Measurements from ENCODE around the gene PRG3.

Gene PRG3

GRCh38 chr11:57380975-57381374, at the start of gene PRG3:
Gene PRG3 (minus strand): TSS chr11:57381150. CDS start chr11:57380708, 442 bp downstream.
- no peak for DNase-seq

- no peak for DNase-seq
These were observed 49.0 kb upstream of the PRG3 start for GRCh38 chr11:57429946-57430345.

GRCh38 chr11:57428643-57429042, 47.7 kb upstream of the PRG3 start:
- no peak for DNase-seq

GRCh38 chr11:57427727-57428082, 46.8 kb upstream of the PRG3 start:
- no peak for DNase-seq

GRCh38 chr11:57426929-57427726, 46.2 kb upstream of the PRG3 start, which contains the start of gene SLC43A3:
Gene SLC43A3 (minus strand): TSS chr11:57427121. CDS start chr11:57426172, 949 bp downstream.
- peak; percentile 70 for DNase-seq

- DNase-seq: no peak
These were observed 45.5 kb upstream of the PRG3 start for GRCh38 chr11:57426439-57426928.

GRCh38 chr11:57425565-57426438, 44.9 kb upstream of the PRG3 start:
- no peak for DNase-seq

GRCh38 chr11:57424792-57425564, 44.0 kb upstream of the PRG3 start:
- DNase-seq: peak; percentile 87

GRCh38 chr11:57424137-57424791, 43.3 kb upstream of the PRG3 start:
- DNase-seq: no peak

GRCh38 chr11:57422669-57423068, 41.7 kb upstream of the PRG3 start:
- no peak for DNase-seq

GRCh38 chr11:57421805-57422204, 40.9 kb upstream of the PRG3 start:
- DNase-seq: no peak

GRCh38 chr11:57421066-57421465, 40.1 kb upstream of the PRG3 start:
- no peak for DNase-seq

- no peak for DNase-seq
These were observed 38.2 kb upstream of the PRG3 start for GRCh38 chr11:57419146-57419545.

GRCh38 chr11:57418131-57418530, 37.2 kb upstream of the PRG3 start:
- no peak for DNase-seq

- DNase-seq: no peak
These were observed 36.1 kb upstream of the PRG3 start for GRCh38 chr11:57417056-57417455.

- DNase-seq: no peak
These were observed 35.5 kb upstream of the PRG3 start for GRCh38 chr11:57416436-57416835.

GRCh38 chr11:57414612-57415212, 33.8 kb upstream of the PRG3 start:
- no peak for DNase-seq

GRCh38 chr11:57413681-57414080, 32.7 kb upstream of the PRG3 start:
- DNase-seq: no peak

GRCh38 chr11:57410287-57410686, 29.3 kb upstream of the PRG3 start:
- DNase-seq: no peak

- no peak for DNase-seq
These were observed 28.6 kb upstream of the PRG3 start for GRCh38 chr11:57409321-57410100.

- no peak for DNase-seq
These were observed 27.8 kb upstream of the PRG3 start for GRCh38 chr11:57408771-57409170.
